GM12891 (cell line): ENCODE results near the gene DOK4.

Source experiments
- POLR2A ChIP-seq: IDR thresholded peaks from 2 replicates; pipeline ENCODE4 v1.6.1; 2011; ENCODE audit warnings: low read depth, low read length, control low read depth
- POLR2AphosphoS5 ChIP-seq: IDR thresholded peaks from 2 replicates; pipeline ENCODE4 v1.6.1; 2011; ENCODE audit warnings: low read depth, low read length, control low read depth
- POU2F2 ChIP-seq: IDR thresholded peaks from 2 replicates; pipeline ENCODE4 v1.6.1; 2011; ENCODE audit warnings: low read depth, mild to moderate bottlenecking, control low read depth, low read length, moderate library complexity
- SPI1 ChIP-seq: IDR thresholded peaks from 2 replicates; pipeline ENCODE4 v1.6.1; 2011; ENCODE audit warnings: low read depth, low read length, control low read depth
- TAF1 ChIP-seq: IDR thresholded peaks from 2 replicates; pipeline ENCODE4 v1.6.1; 2011; ENCODE audit warnings: low read depth, low read length, control low read depth

- TF ChIP-seq TAF1 (no peak), POLR2A (no peak), SPI1 (no peak), POLR2AphosphoS5 (no peak), POU2F2 (no peak)
These were observed 12.4 kb downstream of the DOK4 start for GRCh38 chr16:57473906-57474305.
